HG03060 (cell line): ENCODE measurements around the gene PAQR3.
A peak's percentile ranks its signal among the peaks of the same experiment; 100 is the strongest.

ENCODE experiments used
- ATAC-seq: cut with Tn5 transposase; IDR thresholded peaks from one replicate; pipeline ENCODE4 v1.9.1; 2021; ENCODE audit warnings: low read depth, moderate number of reproducible peaks; ENCODE audit not compliant: unreplicated experiment

The PAQR3 gene, protein sequence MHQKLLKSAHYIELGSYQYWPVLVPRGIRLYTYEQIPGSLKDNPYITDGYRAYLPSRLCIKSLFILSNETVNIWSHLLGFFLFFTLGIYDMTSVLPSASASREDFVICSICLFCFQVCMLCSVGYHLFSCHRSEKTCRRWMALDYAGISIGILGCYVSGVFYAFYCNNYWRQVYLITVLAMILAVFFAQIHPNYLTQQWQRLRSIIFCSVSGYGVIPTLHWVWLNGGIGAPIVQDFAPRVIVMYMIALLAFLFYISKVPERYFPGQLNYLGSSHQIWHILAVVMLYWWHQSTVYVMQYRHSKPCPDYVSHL

DNA sequence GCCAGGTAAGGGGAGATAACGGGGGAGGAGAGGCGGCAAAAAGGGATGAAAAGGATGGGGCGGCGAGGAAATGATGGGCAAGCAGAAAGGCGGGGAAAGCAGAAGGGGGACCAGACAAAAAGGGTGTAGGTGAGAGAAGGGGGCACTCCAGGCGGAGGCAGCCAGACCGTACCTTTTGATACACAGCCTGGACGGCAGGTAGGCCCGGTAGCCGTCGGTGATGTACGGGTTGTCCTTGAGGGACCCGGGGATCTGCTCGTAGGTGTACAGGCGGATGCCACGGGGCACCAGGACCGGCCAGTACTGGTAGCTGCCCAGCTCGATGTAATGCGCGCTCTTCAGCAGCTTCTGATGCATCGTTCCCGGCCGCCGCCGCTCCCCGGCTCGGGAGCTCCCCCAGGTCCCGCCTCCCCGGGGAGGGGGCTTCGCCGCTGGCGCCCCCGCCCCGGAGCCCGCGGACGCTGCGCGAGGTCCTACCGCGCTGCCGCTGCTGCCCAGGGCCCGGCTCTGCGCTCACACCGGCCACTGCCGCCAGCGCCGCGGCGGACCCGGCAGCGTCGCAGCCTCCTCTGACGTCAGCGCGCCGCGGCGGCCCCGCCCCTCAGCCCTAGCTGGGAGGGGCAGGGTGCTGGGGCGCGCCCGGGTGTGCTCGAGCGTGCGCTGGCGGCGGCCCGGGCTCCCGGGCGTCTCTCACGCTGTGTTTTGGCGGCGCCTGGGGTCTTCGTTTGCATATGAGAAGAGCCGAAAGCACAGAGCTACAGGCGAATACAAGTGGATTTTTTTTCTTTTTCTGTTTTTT, at the start of gene PAQR3:
Gene PAQR3, minus strand, starts transcription at position 571 of the 799 bp plus-strand sequence. Its CDS starts 214 bp downstream, at position 357.
- ATAC-seq = peak; percentile 49

DNA sequence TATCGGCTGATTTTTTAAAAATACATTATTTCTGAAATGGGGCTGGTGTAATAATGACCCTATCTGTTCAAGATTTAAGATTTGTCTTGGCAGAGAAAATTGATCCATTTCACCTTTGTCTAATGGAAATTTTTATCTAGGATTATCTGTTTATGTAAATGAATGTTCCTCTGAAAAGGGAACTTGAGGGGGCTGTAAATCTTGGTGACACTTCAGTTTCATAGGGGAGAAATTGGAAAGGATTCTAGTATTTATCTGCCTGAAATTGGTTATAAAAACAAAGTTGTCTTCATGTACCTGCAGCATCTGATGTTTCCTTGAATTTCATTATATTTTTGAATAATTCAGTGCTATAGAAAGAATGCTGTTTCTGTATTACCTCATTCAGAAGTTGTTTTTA, 48.4 kb upstream of the PAQR3 start:
- no peak for ATAC-seq

DNA sequence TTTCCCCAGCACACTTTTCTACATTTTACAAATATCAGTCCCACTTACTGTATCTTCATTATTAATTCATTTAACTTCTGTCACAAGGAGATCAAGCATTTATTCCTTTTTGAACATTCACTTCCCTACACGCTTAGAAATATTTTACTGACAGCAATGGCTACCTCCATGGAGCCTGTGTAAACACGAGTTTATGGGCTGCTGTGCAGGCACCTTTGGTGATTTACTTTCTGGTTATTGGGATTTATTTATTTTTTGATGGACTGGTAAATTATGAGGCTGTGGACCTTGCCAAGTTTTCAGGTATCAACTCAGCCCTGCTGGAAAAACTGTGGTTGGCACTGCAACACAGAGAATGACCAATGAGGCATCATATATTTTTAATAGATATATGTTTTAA, 45.4 kb upstream of the PAQR3 start:
- ATAC-seq = no peak

DNA sequence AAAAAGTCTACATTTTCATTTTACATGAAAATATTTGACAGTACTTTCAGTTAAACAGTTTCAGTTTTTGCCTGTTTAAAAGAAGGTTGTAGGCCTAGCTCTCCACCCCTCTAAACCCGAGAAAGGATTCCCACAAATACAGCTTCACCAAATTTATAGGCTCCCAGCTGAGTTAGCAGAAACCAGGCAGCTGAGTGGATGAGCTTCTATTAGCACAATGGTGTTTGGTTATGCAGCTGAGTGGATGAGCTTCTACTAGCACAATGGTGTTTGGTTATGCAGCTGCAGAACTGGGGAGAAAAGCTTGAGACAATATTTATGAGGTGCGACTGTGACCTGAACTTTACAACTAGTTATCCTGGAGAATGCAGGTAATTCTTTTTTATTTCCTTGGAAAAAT, 36.6 kb upstream of the PAQR3 start:
- ATAC-seq = no peak

DNA sequence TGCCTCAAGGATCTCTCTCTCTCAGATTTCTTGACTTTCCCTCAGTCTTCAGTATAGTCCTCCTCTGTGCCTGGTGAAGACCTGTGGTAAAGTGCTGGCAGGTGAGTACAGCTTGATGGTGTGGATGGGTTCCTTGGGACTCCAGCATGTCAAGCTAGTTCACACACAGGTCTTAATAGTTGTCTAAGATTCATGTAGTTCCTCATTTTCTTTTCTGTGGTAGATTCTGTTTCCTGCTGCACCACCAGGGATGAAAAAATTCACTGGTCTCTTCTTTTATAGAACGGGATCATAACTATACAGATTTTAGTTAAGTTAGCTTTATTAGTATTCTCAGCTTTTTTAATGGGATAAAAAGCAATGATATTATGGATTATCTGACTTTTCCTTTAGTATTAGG, 32.5 kb upstream of the PAQR3 start:
- ATAC-seq = no peak

DNA sequence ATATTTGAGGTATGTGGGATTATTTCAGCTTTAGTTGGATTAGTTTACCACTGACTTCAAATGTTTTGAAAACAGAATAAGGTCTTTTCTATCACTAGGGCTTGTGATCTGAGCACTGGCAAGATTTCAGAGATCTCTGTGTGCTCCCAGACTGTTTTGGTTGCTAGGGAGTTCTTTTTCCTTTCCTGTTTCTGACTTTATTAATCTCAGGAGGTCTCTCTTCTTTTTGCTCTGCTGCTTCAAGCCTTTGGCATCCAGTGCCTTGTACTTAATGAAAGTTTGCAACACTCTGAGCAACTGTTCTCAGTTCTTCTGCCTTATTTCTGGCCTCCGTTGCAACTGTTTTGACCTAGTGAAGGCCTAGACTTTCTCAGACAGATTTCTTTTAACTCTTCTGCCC, 32.1 kb upstream of the PAQR3 start:
- ATAC-seq = no peak

DNA sequence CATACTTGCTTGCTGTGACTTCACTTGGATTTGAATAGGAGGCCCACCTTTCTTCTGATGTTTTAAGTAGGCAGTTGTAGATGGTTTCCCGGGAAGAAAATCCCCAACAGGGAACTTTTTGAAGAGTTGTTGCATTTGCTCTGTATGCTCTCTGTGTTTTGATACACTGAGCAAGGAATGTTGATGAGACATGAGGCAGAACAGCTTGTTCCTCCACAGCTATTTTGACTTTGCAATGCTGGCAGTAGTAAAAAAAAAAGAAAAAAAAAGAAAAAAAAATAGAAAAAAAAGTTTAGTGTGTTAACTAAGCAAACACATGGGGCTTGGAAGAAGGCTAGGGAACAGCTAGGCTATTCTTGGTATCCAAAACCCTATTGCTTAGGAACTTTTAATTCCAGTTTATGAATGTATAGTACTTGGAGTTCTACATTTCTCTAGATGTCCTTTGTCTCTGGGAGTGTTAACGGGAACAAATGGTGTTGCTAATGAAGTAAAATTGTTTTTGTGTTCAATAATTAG, 23.4 kb upstream of the PAQR3 start:
- no peak for ATAC-seq

DNA sequence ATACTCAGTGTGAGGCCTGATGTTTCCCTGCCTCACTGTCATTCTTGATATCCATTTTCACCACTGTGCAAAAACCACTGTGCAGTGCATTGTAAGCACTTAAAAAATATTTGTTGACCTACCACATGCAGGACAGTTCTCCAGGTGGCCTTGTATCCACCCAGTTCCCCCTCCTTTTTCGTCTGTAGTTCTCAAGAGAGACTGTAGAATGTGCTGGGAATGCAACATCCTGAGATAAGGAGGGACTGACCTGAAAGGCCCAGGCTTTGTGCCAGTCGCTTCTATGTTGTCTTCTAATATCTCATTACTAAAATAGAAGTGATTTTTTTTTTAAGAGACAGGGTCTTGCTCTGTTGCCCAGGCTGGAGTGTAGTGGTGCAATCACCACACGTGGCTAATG, 21.7 kb upstream of the PAQR3 start:
- ATAC-seq = no peak

DNA sequence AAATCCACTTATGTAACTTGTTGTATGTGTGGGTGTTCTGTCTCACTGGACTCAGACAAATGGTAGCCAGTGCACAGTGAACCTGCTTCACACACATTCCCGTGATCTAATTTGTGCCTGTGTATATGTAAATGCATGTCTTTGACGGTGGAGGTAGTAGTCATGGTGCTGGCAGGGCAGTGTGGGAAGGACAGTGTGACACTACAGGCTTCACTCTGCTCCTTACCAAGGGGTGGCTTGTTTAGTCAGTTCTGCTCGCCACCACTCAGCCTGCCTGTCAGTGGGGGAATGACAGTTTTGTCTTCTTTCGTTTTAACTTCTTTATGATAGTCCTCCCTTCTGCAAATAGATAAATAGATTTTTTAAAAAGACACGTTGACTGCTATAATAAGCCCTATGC, 17.7 kb upstream of the PAQR3 start:
- no peak for ATAC-seq

DNA sequence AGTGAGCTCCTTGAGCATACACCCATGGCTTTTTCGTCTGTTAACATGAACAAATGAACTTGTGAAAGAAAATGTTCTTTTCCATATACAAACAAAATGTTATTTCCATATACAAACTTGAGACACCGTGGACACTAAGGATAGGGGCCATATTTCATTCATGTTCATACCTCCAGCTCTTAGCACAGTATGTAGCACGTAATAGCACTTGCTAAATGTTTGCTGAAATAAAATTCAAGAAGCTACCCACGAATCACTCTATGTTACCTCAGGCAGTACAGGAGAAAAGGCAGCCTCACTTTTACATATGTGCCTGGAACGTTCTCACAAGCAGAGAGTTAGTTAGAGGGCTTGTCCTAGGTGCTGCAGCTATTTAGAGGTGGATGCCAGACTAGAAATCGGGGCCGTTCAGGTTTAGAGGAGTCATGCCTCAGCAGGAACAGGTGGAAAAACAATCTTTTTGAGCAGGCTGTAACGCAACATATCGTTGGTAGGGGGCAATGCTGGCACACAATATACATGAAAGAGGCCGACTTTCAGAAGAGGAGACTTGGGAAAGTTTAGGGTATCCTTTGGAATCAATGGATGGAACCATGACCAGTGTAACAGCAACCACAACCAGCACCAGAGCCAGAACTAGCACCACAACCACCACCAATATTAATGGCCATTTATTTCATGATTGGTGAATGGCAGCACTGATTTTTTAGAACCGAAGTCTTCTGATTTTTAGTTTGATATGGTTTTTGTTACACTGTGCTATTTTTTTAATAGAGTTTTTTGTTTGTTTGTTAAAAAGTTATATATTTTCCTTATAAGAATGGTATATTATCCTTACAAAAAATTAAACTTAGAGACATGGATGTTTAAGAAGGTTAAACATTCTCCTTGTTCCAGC, 14.8 kb upstream of the PAQR3 start:
- ATAC-seq = no peak

DNA sequence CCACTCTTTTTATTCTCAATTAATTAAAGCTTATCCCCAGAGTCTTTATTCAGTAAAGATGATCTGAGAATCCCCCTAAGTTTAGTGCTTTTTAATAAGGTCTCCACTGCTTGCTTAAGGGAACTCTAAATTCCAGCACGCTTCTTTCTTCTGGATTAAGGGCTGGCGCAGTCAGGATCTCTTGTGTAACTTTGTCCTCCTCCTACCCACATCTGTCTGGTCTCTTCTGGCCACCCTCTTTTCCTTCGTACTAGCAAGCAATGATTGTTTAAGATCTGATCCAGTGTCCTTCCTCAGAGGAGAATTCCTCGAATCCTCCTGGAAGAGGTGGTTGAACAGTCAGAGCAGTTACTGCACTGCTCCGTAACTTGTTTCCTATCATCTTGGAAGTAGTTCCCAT, 14.0 kb upstream of the PAQR3 start:
- ATAC-seq = no peak

DNA sequence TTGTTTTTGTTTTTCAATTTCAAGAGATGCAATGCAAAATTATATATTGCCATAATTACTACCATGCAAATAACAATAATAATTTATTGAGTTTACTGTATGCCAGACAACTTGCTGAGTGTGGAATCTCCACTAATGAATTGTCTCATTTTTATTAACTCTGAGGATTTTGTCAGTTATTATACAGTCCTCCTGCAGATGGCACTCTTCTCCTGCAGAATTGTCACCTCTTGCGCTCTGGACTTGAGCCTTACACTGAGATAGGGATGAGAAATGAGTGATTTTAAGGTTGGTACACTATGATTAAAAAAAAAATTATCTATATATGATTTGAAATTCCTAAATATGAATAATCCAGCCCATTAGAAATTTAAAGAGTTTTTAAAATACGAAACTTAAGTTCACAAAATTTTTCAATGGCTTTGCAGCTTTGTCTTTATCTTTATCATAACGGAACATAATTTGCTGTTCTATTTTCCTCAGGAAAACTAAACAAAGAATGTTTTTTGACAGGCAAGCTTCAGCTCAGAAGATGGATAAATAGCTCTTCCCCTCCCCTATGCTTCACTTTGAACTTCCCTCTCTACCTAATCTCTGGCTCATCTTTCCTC, 12.7 kb upstream of the PAQR3 start:
- peak; percentile 67 for ATAC-seq

DNA sequence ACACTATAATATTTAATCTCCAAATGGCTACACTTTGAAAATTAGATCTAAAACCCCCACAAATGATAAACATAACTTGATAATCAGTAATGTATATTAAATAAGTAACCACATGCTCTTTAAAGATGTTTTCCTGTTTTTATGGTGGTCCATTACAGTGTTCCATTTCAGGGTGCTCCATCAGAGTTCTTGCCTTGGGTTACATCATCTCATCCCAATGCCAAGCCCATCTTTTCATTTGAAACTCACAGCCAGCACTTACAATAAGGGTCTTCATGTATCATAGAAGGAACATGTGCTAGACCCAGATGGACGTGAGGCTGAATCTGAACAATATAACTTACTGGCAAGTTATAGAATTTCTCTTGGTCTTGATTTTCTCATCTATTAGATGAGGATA, 10.5 kb upstream of the PAQR3 start:
- no peak for ATAC-seq

DNA sequence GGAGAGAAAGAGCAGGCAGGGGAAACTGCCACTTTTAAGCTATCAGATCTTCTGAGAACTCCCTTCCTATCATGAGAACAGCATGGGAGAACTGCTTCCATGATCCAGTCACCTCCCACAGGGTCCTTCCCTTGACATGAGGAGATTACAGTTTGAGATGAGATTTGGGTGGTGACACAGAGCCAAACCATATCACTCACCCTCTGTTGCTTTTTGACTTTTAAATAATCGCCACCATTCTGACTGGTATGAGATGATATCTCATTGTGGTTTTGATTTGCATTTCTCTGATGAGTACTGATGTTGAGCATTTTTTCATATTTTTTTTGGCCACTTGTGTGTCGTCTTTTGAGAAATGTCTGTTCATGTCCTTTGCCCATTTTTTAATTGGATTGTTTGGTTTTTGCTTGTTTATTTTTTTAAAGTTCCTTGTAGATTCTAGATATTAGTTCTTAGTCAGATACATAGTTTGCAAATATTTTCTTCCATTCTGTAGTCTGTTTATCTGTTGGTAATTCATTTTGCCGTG, 6.5 kb upstream of the PAQR3 start:
- ATAC-seq = no peak

DNA sequence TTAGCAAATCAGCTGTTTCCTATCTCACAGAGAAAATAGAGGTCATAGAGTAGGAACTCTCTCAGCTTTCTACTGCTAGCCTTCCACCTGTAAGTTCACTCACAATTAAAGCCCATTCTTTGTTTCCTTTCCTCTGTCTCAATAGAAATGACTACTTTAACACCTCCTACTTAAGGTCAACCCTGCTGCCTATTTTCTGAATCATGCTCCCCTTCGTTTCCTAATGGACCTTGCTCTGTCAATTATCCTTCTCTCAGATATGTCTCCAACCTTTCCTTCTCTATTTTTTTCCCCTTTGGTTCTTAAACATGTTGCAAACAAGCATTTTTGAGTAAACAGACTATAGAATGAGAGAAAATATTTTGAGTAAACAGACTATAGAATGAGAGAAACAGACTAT, 5.1 kb upstream of the PAQR3 start:
- no peak for ATAC-seq

DNA sequence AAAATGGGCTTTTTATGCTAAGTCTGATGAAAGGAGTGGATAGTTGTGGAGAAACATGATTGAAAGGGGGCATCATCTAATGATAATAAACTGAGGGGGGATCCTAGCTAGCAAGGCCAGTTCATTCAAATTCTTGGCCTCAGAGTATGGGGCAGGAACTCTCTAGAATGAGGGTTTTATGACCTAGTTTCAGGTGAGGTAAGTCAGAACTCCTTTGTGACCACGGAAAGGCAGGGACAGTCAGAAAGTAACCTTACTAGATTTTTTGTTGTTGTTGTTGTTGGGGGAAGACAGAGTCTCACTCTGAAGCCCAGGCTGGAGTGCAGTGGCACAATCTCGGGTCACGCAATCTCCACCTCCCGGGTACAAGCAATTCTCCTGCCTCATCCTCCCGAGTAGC, 1.5 kb upstream of the PAQR3 start:
- ATAC-seq = no peak

DNA sequence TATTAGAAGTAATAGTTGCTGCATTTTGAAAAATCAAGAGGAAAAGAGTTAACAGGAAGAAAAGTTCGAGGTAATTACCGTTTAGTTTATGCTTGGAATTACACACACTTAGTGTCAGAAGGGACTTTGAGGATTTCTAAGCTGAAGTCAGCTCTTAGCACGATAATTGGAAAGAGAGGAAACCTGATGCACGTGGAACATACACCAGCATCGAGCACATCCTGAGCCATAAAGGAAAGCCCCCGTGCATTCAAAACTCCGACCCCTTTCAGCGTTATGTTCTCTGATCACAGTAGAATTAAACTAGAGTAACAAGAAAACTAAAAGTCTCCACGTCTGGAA, 400 bp upstream of the PAQR3 start:
- peak; percentile 4 for ATAC-seq

DNA sequence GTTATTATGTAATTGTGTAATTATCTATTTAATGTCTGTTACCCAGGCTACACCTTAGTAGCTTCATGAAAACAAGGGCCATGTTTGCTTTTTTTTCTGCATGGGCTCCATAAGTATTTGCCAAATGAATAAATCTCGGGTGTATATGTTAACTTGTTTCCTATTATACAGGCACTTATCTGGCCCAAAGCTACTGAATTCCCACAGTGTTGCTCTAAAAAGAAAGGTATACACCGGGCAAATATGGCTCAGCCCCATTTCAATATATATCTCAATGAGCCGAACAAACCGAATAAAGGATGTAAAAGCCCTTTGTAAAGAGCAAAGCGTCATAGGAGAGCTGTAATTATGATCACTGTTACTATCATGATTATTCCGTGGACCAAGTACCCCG, 767 bp downstream of the PAQR3 start:
- ATAC-seq = no peak

DNA sequence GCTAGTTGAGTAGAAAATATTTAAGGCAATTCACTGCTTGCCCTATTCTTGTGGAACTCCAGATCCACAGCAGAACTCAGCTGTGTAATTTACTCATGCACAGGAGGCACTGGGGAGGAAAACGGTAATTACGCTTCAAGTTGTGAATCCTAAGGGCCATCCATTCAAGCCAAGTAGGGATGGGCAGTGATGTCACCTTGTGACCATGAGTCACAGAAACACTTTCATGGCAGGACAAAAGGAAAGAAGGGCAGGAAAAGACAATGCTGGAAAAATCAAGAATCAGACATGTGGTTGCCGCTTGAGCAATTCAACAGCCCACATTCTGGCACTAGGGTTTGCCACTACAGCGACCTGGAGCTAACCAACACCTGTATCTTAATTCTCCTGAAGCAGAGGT, 1.4 kb downstream of the PAQR3 start:
- no peak for ATAC-seq

DNA sequence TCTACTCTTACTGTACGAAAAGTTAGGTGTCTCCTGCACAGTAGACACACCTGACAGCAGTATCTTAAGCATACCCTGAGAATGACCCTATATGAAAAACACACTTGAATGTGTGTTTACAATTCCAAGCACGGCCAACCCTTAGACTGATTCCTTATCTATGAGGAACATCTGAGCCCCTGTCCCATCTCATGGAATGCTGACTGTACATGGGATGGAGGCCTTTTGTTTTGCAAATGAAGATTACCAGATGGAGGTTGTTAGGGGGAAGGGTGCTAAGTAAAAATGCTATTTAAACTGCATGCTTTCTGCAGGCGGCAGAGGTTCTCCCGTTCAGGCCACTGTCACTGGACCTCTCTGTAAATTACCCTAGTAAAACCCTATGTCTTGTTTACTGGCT, 2.2 kb downstream of the PAQR3 start:
- ATAC-seq = no peak
